ENCODE measurements around the gene BZW2.

BZW2 gene

GRCh38 chr7:16753102-16753931 lies 107.3 kb downstream of the BZW2 start, which contains the start of gene TSPAN13:
Gene TSPAN13, plus strand, starts transcription at chr7:16753755. Its CDS starts 213 bp downstream, at chr7:16753968.
- peak; percentile 26 to 30 for DNase-seq (ENCODE audit: low read depth in 2 of 2)

DNA sequence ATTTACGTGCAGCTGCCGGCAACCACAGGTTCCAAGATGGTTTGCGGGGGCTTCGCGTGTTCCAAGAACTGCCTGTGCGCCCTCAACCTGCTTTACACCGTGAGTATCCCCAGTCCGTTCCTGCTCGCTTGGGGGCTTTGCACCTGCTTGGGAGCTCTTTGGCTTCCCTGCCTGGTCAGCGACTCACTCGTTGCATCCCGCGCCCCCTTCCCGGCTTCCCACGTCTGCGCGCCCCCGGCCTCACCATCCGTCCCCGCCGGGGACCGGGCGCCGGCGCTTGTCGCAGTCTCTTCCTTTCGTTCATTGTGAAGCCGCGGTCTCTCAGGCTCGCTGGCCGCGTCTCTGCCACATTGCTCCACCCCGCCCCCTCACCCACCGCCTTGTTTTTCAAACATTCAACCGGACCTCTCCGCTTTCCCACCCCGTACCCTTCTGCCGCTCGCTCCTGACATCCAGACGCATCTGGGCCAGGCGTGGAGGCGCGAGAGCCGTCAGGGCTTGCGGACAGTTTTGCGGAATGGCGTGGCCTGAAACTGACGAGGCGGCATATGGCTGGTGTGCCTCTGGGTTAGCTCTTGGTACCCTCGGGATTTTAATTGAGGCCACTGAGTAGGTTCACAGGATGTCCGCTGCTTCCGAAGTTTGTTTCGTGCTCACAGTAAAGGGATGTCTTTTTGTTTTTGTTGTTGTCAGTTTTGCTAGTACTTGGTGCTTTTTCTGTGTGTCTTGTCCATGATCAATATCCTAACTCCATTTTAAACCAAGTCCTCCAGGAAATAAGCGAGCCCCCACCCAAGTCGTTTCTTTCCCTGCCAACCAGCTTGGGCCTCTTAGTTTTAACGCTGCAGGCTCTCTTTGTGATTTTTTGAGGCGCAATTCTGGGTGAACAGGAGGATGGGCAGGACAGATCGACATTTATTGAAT lies 108.2 kb downstream of the BZW2 start:
- no peak for DNase-seq (ENCODE audit: low read depth in 2 of 2)

DNA sequence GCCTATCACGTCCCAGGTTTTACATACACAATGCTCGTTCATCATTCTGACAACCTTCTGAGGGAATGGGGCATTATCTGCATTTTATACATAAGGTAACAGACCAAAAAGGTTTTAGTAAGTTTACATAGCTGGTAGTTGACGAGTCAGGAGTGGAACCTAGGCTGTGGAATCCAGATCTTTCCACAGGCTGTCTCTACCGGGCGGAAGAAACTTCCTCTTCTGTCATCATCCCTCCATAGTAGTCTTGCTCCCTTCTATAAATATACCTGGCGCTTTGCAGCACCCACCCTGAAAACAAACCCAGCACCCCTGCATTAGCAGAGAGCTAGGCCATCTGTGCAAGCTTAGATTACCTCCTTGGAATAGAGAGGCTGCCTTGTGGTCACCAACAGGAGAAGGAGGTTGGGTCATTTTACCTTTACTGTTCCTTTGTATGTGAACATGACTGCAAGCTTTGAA lies 108.9 kb downstream of the BZW2 start:
- no peak for DNase-seq (ENCODE audit: low read depth in 2 of 2)

GRCh38 chr7:16755397-16755796 lies 109.4 kb downstream of the BZW2 start:
- no peak for DNase-seq (ENCODE audit: low read depth in 2 of 2)
